Activated naive CD4-positive, alpha-beta T cell treated with anti-CD3 and anti-CD28 coated beads, Interleukin-2, amount 50 U/mL, for 16 hours (primary cell): ENCODE results near the gene PXDN.

Experiments used
- DNase-seq: peaks from one replicate; pipeline ENCODE4 v3.0.0-alpha.2; 2020

PXDN gene

GRCh38 chr2:1645761-1646476 is 98.4 kb downstream of the PXDN start:
- DNase-seq: no peak

GRCh38 chr2:1644427-1644826 is 99.9 kb downstream of the PXDN start:
- no peak for DNase-seq

- DNase-seq: no peak
These were observed 101.2 kb downstream of the PXDN start for GRCh38 chr2:1642993-1643619.

- DNase-seq: no peak
These were observed 102.1 kb downstream of the PXDN start for GRCh38 chr2:1642066-1642861.

- no peak for DNase-seq
These were observed 102.8 kb downstream of the PXDN start for GRCh38 chr2:1641523-1641922.

GRCh38 chr2:1640301-1641135 is 103.8 kb downstream of the PXDN start:
- DNase-seq: no peak

- no peak for DNase-seq
These were observed 105.0 kb downstream of the PXDN start for GRCh38 chr2:1639086-1639858.

- DNase-seq: no peak
These were observed 105.9 kb downstream of the PXDN start for GRCh38 chr2:1638281-1638860.

GRCh38 chr2:1636791-1637415 is 107.4 kb downstream of the PXDN start:
- DNase-seq: no peak

- DNase-seq: no peak
These were observed 108.5 kb downstream of the PXDN start for GRCh38 chr2:1635823-1636222.

GRCh38 chr2:1634681-1635341 is 109.5 kb downstream of the PXDN start:
- no peak for DNase-seq

GRCh38 chr2:1633936-1634587 is 110.3 kb downstream of the PXDN start:
- DNase-seq: no peak

- no peak for DNase-seq
These were observed 111.1 kb downstream of the PXDN start for GRCh38 chr2:1633092-1633671.

- DNase-seq: no peak
These were observed 111.8 kb downstream of the PXDN start for GRCh38 chr2:1632510-1632909.

- DNase-seq: no peak
These were observed 112.3 kb downstream of the PXDN start for GRCh38 chr2:1632002-1632348.

- no peak for DNase-seq
These were observed 112.9 kb downstream of the PXDN start for GRCh38 chr2:1631292-1632001.

- no peak for DNase-seq
These were observed 115.4 kb downstream of the PXDN start for GRCh38 chr2:1628893-1629292.

GRCh38 chr2:1627628-1628381 is 116.5 kb downstream of the PXDN start:
- DNase-seq: no peak
